GM23338 (cell line): ENCODE results near the gene SYT13.

Experiments used
- CTCF ChIP-seq, 2 experiments: fragments of 200-600 bp in 1 of 2; sonication (generic) in 1 of 2; conservative IDR thresholded peaks; 2 replicates each; pipeline versions ENCODE4 v1.5.1 to v1.6.1; 2016 to 2017; ENCODE audit warnings: antibody characterized with exemption in 2 of 2, low read depth in 2 of 2, mild to moderate bottlenecking in 2 of 2, moderate library complexity in 1 of 2
- REST ChIP-seq: IDR thresholded peaks from one replicate; pipeline ENCODE4 v1.6.1; 2018; ENCODE audit warnings: antibody characterized with exemption; ENCODE audit not compliant: unreplicated experiment

- TF ChIP-seq CTCF (conservative IDR thresholded peaks at IDR 0.05; ENCODE audit: low read depth in 2 of 2) (no peak), REST (no peak)
Observed at GRCh38 chr11:45209000-45209879, 76.9 kb downstream of the SYT13 start.
